HT-29 (cell line): Measurements from ENCODE around the gene STAC2. TPM values are rescaled to one million over a fixed set of nuclear protein-coding genes. Genes with fewer than 3 reads are reported as not detected.
A peak's percentile ranks its signal among the peaks of the same experiment; 100 is the strongest.

Experiments
- DNase-seq: peaks from one replicate; pipeline ENCODE4 v3.0.0-alpha.2; 2015; ENCODE audit warnings: low spot score
- total RNA-seq: library from RNA; depleted of rRNA; stranded (reverse); fragments of >200 nt; shearing (Covaris generic); gene quantifications from 2 replicates; pipeline ENCODE4 v1.2.3, GENCODE V29; 2014

STAC2 gene
- total RNA-seq, 1 experiment from 2014 or later = 0.28 TPM

DNA sequence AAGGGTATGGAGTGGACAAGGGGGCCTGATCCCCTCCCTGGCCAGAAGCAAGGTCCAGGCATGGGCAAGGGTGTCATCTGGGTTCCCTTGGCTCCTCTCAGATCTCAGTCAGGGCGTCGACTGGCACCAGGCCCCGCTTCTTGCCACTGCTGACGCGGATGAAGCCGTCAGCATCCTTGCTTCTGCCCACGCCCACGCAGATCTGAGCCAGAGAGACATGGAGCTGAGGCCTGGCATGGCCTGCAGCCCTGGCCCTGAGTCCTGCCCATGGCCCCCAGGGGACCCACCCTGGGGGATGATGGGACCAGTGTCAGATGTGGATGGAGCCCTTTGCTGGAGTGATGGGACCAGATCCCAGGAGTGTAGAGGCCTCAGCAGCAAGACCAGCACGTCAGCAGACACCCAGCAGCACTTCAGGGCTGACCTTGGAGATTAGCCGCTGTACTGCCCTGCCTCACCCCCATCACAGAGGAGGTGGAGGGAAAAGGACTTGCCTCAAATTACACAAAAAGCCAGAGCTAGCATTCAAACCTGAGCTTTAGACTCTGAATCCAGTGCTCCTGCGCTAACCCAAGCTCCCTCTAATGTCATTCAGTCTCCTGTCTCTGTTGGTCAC, 13.4 kb downstream of the STAC2 start:
- DNase-seq = no peak

DNA sequence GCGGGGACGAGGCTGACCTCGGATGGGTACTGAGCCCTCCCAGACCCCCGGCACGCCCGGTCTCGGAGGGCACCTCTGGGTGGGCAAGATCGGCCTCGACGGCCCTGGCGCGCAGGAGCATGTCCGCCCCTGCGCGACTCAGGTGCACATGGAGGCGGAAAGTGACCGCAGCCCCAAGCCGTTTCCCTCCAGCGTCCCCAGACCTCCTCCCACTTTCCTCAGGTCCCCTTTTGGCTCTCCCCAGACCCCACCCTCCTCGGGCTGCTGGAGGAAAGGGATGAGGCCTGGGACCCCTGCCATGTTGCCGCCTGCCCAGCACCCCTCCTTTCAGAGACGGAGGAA, 15.7 kb downstream of the STAC2 start:
- no peak for DNase-seq

DNA sequence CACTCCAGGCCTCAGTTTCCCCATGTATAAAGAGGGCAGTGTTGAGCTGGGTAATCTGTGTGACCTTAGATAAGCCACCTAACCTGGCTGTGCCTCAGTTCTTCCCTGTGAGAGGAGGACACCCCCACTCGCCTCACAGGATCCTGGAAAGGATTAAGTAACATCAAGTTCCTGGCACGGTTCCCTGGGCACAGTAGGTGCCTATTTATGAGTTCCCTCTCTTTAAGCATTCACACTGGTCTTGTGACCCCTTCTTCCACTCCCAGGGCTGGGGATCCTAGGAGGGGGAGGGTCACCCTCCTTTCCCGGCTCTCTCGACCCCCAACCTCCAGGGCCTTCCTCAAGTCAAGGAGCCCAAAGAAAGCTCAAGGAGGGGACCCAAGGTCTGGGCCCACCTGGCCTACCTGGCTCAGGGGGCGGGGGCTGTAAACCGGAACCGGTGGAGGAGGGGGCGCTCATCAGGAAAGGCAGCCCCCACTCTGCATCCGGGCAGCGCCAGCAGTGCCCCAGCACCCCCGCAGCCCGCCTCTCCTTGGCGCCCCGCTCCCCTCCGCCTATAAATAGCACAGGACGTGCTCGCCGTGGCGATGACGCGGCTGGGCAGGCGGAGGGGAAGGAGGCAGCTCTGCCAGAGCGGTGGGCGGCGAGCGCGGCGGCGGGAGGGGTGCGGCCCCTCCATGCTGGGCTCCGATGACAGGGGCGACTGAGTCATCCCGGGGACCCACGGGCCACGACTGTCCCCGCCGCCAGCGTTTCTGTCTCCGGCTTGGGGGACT, 16.2 kb downstream of the STAC2 start:
- DNase-seq = no peak

DNA sequence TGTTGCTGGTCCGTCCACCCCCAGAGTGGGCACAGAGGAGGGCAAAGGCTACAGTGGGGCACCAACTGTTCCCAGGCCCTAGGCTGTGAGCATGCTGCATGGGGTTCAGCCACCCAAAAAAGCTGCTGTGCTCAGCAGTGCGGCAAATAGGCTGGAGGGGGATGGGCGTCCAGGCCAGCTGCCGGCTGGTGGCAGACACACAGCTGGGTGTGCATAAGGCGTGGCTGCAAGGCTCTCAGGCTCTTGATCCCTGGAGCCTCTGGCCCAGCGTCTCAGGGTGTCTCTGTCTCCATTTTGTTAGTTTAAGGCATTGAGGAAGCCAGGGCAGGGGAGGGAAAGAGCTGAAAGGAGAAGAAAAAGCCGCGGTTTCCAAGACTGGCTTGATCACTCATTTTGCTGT, 16.9 kb downstream of the STAC2 start:
- peak; percentile 35 for DNase-seq

- no peak for DNase-seq
Measured at GRCh38 chr17:39208136-39208535, 17.6 kb downstream of the STAC2 start.

DNA sequence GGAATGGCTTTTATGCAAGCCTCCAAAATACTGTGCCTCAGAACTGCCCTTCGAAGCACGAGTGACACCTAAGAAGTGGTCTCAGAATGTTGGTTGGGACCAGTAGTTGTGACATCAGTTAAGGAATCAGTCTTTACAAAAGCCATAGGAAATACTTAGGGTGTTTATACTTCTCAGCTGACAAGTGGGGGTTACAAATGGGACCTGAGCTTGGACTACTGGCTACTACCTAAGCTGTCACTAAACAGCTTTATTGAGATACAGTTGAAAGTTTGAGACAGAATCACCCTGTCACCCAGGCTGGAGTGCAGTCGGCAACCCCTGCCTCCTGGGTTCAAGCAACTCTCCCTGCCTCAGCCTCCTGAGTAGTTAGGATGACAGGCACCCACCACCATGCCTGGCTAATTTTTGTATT, 20.6 kb downstream of the STAC2 start:
- DNase-seq = peak; percentile 33

GRCh38 chr17:39204245-39204644, 21.5 kb downstream of the STAC2 start:
- DNase-seq = no peak

DNA sequence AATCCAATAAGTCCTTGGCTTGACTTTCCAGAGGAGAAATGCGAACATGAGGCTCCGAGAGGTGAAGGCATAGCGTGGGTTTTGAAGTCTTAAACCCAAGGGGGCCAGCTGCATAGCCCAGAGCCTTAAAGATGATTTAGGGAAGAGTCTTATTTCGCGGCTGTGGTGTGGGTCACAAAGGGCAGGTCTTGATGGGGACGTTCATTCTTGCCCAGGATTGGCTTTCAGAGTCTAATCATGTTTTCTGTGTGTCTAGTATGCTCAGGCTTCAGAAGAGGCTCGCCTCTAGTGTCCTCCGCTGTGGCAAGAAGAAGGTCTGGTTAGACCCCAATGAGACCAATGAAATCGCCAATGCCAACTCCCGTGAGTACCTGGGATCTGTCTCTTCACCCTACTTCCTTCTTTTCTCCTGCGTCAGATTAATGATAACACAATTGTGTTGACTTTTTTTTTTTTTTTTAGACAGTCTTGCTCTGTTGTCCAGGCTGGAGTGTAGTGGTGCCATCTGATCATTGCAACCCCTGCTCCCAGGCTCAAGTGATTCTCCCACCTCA, 24.7 kb downstream of the STAC2 start:
- DNase-seq = peak; percentile 12

DNA sequence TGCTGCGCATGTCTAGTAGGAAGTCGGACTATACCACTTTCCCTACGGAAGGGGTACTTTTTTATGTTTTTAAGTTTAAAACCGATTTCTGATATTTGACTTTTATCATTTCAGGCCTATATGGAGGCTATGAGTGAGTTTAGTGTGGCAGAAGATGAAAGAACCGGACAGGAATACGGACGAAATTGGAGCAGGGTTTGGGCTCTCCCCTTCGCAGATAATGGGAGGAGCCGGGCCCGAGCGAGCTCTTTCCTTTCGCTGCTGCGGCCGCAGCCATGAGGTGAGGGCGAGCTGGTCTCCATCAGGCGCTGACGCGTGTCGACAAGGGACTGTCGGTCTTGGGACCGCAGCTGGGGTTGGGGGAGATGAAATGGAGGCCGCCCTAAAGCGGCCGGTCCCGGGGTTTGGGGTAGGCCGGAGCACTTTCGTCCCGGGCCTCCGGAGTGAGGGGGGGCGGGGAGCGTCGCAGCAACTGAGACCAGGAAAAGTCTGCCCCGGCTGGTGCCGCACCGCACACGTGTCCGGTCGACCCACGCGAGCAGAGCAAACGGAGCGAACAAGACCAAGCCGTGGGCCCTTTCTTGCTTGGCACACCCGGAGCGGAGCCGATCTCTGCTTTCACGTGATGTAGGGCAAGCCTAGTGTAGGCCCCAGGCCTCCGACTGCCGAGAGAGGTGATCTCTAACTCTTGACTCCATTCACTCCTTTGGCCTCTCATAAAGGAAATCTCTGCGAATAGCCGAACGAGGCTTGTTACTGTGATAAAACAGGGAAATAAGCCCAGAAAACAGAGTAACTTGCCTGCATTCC, 25.5 kb downstream of the STAC2 start, which contains the start of gene RPL19:
Gene RPL19, plus strand, starts transcription at position 214 of the 810 bp plus-strand sequence. Its CDS starts 62 bp downstream, at position 276.
- DNase-seq = peak; percentile 37

- DNase-seq = peak; percentile 94
Measured at GRCh38 chr17:39199820-39200069, 26.0 kb downstream of the STAC2 start.

DNA sequence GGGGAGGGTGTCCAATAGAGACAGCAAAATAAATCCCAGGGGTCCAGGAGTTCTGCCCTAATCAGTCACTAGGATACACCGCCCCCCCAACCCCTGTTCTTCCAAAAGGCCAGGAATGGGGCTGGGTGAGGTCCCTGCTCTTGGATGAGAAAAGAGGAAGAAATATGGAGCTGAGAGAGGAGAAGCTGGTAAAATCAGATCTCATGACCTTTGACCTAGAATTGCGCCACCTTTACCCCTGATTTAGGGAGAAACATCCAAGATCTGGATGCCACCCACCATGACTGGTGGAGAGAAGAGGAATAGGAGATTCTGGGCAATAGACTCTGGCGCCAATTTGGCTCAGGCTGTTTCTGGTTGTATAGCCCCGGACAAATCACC, 27.6 kb downstream of the STAC2 start:
- no peak for DNase-seq

- peak; percentile 44 for DNase-seq
Measured at GRCh38 chr17:39197380-39198185, 28.2 kb downstream of the STAC2 start, which contains the start of gene CACNB1. TSS of gene CACNB1 (minus strand) at chr17:39197669. CDS start at chr17:39197495, 174 bp downstream.

- peak; percentile 27 for DNase-seq
Measured at GRCh38 chr17:39196808-39197291, 28.9 kb downstream of the STAC2 start.

GRCh38 chr17:39196241-39196807, 29.4 kb downstream of the STAC2 start:
- no peak for DNase-seq

GRCh38 chr17:39195568-39196160, 30.1 kb downstream of the STAC2 start:
- no peak for DNase-seq

GRCh38 chr17:39194985-39195524, 30.7 kb downstream of the STAC2 start:
- DNase-seq = no peak

- peak; percentile 23 for DNase-seq
Measured at GRCh38 chr17:39194089-39194984, 31.4 kb downstream of the STAC2 start.

DNA sequence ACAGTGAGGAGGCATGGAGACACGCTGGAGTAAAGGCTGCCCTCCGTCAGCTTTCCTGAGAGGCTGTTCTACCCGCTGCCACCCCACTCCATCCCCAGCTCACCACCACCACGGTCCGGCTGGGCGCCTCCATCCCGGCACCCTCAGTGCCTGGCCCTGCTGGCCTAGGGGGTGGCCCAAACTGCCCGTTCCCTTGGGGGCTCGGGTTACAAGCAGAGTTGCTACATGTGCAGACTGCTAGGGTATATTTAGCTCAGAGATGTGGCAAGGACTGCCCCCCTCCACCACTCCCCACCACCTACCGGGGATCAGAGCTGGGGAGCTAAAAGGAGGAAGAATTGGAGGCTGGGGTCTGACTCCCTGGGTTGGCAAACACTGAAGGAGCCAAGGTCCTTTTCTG, 32.4 kb downstream of the STAC2 start:
- no peak for DNase-seq

- DNase-seq = no peak
Measured at GRCh38 chr17:39192901-39193300, 32.8 kb downstream of the STAC2 start.
